HG02798 (cell line): ENCODE data around the gene CBX2.
"Not testable (repeated sequence)": the region's sequence is repeated elsewhere in the genome, so short reads cannot be mapped to it uniquely, and the experiment has no call there.

Experiments used
- ATAC-seq: cut with Tn5 transposase; IDR thresholded peaks from one replicate; pipeline ENCODE4 v1.9.1; 2021; ENCODE audit warnings: mild to moderate bottlenecking; ENCODE audit not compliant: unreplicated experiment, poor library complexity

CBX2 gene

DNA sequence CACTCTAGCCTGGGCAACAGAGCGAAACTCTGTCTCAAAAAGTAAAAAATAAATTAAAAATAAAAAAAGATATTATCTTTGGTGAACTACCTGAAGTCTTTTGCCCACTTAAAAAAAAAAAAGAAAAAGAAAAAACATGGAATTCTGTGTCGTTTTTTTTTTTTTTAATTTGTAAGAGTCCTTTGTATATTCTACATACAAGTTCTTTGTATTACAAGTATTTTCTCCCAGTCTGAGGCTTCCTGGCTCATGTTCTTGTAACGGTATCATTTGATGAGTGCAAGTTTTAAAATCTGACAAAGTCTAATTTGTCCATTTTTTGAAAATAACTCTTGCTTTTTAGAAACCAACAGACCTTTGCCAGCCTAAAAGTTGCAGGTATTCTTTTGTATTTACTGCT lies 12.2 kb upstream of the CBX2 start:
- no peak for ATAC-seq

GRCh38 chr17:79769570-79770506 lies 8.1 kb upstream of the CBX2 start:
- no peak for ATAC-seq

DNA sequence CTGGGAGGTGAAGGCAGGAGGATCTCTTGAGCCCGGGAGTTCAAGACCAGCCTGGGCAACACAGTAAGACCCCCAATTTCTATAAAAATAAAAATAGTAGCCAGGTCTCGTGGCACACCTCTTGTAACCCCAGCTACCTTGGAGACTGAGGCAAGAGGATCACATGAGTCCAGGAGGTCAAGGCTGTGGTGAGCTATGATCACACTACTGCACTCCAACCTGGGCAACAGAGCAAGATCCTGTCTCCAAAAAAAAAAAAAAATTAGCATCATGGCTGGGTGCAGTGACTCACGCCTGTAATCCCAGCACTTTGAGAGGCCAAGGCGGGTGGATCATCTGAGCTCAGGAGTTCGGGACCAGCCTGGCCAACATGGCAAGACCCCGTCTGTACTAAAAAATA lies 6.7 kb upstream of the CBX2 start:
- no peak for ATAC-seq

- ATAC-seq = not testable (repeated sequence)
Observed at GRCh38 chr17:79772726-79773125, 5.2 kb upstream of the CBX2 start.

GRCh38 chr17:79774561-79774975 lies 3.4 kb upstream of the CBX2 start:
- ATAC-seq = no peak

GRCh38 chr17:79775632-79776031 lies 2.3 kb upstream of the CBX2 start:
- no peak for ATAC-seq

- no peak for ATAC-seq
Observed at GRCh38 chr17:79776376-79777119, 1.4 kb upstream of the CBX2 start.

DNA sequence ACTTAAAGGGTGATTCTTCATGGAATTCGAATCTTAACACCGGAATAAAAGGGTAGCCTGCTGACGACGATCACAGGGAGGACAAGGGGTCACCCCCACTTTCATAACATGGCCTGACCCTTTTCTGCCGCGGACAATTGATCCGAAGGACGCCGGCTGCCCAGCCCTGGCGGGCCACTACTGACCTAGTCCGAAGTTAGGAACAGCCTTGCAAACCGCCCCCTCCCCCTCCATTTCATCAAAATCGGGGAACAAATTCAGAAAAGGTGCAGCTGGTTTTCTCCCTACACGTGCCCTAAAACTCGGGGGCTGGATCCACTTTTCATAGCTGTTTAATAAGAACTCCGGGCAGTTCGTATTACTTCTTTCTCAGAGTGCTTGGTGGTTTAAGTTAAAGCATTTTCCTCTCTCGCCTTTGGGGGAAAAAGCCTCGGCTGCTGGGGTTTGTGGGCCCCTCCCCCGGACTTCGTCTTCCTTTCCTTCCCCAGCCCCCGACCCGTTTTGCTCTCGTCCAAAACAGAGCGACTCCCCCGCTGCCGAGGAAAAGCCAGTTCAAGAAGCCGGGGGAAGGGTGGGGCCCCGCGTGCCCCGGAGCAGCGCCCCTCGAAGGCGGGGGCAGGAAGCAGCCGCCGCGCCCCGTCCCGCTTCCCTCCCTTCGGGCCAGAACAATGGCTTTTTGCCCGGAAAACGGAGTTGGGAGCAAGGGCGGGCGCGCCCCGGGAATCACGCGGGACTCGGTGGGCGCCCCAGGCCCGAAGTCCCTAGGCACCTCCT lies 641 bp upstream of the CBX2 start:
- peak; percentile 15 for ATAC-seq

DNA sequence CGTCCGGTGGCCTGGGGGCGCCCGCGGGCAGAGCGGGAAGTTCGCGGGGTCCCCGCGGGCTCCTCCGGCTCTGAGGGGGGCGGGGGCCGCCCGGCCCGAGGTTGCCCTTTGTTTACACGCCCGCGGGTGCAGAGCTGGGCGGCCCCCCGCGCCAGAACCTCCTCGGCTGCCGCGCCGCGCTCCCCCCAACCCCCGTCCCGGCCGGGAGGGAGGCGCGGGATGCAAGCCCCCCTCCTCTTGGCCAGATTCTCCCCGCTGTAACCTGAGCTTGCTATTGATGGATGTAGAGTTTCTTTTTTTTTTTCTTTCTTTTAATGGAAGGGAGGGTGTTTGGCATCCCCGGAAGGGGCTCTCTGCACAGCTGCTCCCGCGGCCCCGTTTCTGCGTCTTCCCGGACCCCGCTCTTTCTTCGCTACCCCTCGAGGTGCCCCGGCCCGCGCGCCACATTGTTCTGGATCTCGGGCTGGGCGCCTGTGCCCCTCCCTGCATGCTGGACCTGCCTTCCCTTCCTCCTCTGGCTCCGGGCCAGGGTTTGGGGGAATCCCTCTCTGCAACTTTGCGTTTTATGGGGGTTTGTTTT lies 646 bp downstream of the CBX2 start:
- no peak for ATAC-seq

DNA sequence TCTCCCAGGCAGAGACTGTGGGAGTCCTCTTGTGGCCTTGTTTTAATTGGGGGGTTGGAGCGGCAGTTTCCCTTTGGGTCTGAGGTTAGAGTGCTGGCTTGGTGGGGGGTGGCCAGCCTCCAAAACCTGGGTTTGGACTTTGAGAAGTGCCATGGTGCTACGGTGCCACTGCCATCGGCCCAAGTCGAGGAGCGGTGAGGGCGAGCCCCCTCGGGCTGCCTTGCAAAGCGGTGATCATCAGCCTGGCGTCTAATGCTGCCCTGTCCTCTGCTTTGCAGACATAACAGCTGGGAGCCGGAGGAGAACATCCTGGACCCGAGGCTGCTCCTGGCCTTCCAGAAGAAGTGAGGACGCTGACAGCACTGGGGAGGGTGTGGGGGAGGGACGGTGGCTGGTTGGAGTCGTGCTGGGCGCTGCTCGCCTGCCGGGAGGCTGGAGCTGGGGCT lies 1.2 kb downstream of the CBX2 start:
- no peak for ATAC-seq

DNA sequence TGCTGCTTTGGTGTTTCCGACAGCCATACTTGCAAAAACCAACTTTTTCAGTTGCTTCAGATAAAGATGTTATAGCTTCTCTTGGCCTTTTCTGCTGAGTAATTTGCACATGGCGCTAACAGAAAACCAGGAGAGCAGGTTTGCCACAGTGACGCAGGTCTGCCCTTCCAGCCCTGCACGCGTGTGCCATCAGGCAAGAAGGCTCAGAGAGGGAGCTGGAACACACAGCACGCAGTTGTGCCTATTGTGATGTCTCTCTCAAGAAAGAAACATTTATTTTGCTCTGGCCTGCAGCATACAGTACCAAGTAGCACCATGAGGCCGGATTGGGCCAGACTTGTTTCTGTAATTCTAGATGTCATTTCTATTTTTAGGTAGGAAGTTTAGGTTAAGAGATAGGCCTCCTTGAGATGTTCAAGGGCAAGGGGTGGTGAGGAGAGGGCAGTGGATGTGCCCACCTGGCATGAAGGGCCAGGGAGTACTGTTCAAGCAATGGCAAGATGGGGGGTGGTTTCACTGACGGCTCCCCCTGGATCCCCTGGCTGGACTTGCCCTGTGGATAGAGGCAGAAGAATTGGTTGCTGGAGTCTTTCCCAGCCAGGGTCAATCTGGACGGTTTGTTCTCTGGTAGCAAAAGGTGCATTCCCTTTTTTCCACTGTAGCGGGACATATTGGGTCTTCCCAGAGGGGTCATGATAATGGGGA lies 1.9 kb downstream of the CBX2 start:
- no peak for ATAC-seq

- ATAC-seq = no peak
Observed at GRCh38 chr17:79781012-79781650, 3.2 kb downstream of the CBX2 start.

DNA sequence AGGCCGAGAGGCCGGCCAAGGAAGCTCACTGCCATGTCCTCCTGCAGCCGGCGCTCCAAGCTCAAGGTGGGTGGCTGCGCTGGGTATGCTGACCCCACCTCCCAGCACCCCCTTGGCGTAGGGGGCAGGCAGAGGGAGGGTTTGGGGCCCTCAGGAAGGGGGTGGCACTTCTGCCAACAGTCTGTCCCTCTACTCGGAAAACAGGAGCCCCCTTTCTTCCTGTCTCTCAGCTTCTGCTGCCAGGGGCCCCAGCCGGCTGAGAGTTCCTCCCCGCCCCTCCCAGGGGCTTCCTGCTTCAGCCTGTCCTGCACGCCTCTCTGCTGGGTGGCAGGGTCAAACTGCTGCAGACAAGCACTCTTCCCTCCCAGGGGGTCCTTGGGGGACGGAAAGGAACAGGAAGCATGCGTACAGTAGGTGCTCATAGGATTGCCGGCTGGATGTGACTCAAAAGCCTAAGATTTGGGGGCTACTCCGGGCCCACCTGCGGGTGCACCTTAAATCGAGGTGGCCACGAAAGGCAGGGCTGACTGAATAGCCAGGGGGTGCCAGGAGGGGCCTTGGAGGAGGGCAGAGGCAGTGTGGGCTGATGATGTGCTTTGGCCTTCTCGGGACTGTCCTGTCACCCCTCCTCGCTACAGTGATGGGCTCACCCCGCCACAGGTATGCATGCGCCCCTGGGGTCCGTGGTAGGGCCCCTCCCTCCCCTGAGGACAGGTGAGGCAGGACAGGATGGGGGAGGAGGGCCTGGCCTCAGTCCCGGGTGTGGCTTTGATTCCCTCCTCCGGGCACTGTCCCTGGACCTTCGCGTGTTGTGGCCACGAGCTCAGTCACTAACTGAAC lies 4.0 kb downstream of the CBX2 start:
- no peak for ATAC-seq

GRCh38 chr17:79783891-79784290 lies 5.9 kb downstream of the CBX2 start:
- no peak for ATAC-seq

DNA sequence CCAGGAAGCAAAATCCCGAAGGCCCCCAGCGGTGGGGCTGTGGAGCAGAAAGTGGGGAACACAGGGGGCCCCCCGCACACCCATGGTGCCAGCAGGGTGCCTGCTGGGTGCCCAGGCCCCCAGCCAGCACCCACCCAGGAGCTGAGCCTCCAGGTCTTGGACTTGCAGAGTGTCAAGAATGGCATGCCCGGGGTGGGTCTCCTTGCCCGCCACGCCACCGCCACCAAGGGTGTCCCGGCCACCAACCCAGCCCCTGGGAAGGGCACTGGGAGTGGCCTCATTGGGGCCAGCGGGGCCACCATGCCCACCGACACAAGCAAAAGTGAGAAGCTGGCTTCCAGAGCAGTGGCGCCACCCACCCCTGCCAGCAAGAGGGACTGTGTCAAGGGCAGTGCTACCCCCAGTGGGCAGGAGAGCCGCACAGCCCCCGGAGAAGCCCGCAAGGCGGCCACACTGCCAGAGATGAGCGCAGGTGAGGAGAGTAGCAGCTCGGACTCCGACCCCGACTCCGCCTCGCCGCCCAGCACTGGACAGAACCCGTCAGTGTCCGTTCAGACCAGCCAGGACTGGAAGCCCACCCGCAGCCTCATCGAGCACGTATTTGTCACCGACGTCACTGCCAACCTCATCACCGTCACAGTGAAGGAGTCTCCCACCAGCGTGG lies 6.5 kb downstream of the CBX2 start:
- ATAC-seq = no peak

DNA sequence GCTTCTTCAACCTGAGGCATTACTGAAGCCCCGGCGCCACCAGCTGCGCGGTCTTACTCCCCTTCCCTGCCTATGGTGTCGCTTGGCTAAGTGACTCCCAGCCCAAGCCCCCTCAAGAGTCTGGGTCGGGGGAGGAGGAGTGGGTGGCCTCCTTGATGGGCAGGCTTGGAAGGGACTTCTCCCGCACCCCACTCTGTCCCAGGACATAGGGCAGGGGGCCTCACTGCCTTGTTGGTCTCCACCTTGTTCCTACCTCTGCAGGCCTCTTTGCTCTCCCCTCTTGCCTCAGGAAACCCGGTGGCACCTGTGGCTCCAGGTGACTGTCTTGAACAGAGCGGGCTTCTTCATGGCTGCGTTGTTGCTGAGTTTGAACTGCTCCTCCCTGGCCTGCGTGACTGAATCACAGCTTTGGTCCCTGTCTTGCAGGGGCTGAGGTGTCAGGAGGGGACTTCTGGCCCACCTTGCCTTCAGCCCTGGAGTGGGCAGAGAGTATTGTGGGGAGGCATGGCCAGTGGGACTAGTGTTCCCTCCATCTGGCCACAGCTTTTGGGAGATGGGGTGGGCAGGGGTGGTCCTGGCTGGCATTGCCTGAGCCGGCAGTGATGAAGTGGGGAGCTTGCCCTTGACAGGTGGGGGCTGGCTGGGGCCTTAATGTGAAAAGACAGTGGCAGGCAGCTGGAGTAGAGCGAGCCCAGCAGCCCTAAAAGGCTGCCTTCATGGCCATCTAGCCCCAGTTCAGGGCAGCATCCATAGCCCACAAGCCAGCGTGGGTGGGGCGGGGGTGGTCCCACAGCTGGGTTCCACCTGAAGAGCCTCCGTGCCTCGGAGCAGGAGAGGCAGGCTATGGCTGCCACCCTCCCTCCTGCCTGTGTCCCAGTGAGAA lies 7.3 kb downstream of the CBX2 start:
- ATAC-seq = no peak
